Mammary microvascular endothelial cell (primary cell): ENCODE results near the gene SGCG. TPM values are rescaled to one million over a fixed set of nuclear protein-coding genes. Genes with fewer than 3 reads are reported as not detected.

ENCODE experiments used
- total RNA-seq: library from RNA; depleted of rRNA; stranded (reverse); fragments of >200 nt; gene quantifications from 2 replicates; pipeline ENCODE4 v1.2.3, GENCODE V29; 2015

Gene SGCG
- total RNA-seq: not detected in 2 replicates

GRCh38 chr13:23180711-23181110, at the start of gene SGCG:
SGCG (plus strand) TSS chr13:23180979; CDS start chr13:23203695, 22,716 bp downstream.

